Muscle of arm (tissue), 12 donors: ENCODE data around the gene DNAAF6. TPM values are rescaled to one million over a fixed set of nuclear protein-coding genes. Genes with fewer than 3 reads are reported as not detected.

ENCODE experiments used
- DNase-seq: peaks from one replicate; pipeline ENCODE4 v3.0.0-alpha.2; 2013
- polyA plus RNA-seq, 12 donors: library from polyadenylated mRNA; unstranded; fragments of 120-200 nt; gene quantifications; one replicate each; pipeline ENCODE4 v1.2.1, GENCODE V29; 2013; ENCODE audit not compliant: insufficient read length in 12 of 12

DNAAF6 gene
- polyA plus RNA-seq, 12 donors = not detected

- DNase-seq = no peak
Observed at GRCh38 chrX:107290019-107290418, 83.6 kb downstream of the DNAAF6 start.

GRCh38 chrX:107293056-107293455 lies 86.6 kb downstream of the DNAAF6 start:
- DNase-seq = no peak

Other genes with a start within 250 kb of the DNAAF6 start
- gene MORC4, start 206.4 kb upstream of the DNAAF6 start, polyA plus RNA-seq = 10 to 100 TPM in 11 of 12 donors, not detected in 1; 30.3 to 47.7 (median 42.5) TPM
- 10 to 100 TPM in 7 of 12 donors, 1 to 10 TPM in 4, not detected in 1; 3.6 to 19.5 (median 12.2) TPM for gene RBM41, start 87.8 kb upstream of the DNAAF6 start, polyA plus RNA-seq
- 1 to 10 TPM in 3 of 12 donors, under 1 TPM in 7, not detected in 2; 0.49 to 1.4 (median 0.84) TPM for gene NUP62CL, start 178 bp upstream of the DNAAF6 start, polyA plus RNA-seq
- gene FRMPD3, start 243.0 kb downstream of the DNAAF6 start, polyA plus RNA-seq = under 1 TPM in 10 of 12 donors, not detected in 2; 0.10 to 0.39 (median 0.15) TPM